ENCODE data around the gene ULK2.
A peak's percentile ranks its signal among the peaks of the same experiment; 100 is the strongest.

GRCh38 chr17:19867329-19868078 lies at the start of gene ULK2:
- TF ChIP-seq CTCF (IDR thresholded peaks at IDR 0.05), result peak in 1 of 3 experiments; percentile 26
- no peak for TF ChIP-seq POLR2A (IDR thresholded peaks at IDR 0.05)

Data from testis (tissue), 2 donors.